Vagina (tissue), 2 donors: ENCODE results near the gene TTLL9.

Experiments
- POLR2A ChIP-seq, 2 donors: fragments of 450-650 bp; IDR thresholded peaks; one replicate each; pipeline ENCODE4 v1.6.1; 2017; ENCODE audit warnings: antibody characterized with exemption in 2 of 2, mild to moderate bottlenecking in 2 of 2, moderate library complexity in 2 of 2
- TF ChIP-seq, protein P1 (sequence below), 3 experiments: fragments of 450-650 bp in 2 of 3; fragments of 200-600 bp in 1 of 3; sonication (generic) in 1 of 3; IDR thresholded peaks; one replicate each; pipeline ENCODE4 v1.5.1; 2017 to 2019; ENCODE audit warnings: antibody characterized with exemption in 3 of 3, mild to moderate bottlenecking in 2 of 3, moderate library complexity in 2 of 3

DNA sequence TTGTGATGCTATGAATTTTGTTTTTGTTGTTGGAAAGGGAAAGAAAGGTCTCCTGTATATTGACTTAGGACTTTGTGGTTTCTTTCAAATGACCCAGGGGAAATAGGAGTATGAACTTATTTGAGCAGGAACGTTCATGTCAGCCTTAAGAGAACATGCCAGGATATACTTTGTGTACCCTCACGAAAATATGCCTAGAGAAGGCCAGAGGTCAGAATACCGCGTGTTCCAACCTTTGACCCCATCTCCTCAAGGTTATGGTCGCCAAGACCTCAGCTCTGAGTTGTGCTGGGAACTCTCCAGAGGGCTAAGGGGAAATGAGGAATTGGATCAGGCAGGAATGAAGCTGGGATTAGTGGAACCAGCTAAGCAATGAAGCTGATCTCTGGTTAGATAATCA is 11.5 kb downstream of the TTLL9 start:
- TF ChIP-seq POLR2A (IDR thresholded peaks at IDR 0.05) = no peak
- TF ChIP-seq, protein P1, sequence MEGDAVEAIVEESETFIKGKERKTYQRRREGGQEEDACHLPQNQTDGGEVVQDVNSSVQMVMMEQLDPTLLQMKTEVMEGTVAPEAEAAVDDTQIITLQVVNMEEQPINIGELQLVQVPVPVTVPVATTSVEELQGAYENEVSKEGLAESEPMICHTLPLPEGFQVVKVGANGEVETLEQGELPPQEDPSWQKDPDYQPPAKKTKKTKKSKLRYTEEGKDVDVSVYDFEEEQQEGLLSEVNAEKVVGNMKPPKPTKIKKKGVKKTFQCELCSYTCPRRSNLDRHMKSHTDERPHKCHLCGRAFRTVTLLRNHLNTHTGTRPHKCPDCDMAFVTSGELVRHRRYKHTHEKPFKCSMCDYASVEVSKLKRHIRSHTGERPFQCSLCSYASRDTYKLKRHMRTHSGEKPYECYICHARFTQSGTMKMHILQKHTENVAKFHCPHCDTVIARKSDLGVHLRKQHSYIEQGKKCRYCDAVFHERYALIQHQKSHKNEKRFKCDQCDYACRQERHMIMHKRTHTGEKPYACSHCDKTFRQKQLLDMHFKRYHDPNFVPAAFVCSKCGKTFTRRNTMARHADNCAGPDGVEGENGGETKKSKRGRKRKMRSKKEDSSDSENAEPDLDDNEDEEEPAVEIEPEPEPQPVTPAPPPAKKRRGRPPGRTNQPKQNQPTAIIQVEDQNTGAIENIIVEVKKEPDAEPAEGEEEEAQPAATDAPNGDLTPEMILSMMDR (IDR thresholded peaks at IDR 0.05) = no peak
